T-helper 1 cell treated with Interleukin-12 subunit alpha and Interleukin-12 subunit beta and Interleukin-4 antibody, amounts not matched to agents 30 ng/mL and 1 ng/mL, for 36 hours (primary cell): ENCODE results near the gene RAB19. TPM values are rescaled to one million over a fixed set of nuclear protein-coding genes. Genes with fewer than 3 reads are reported as not detected.
"Not testable (repeated sequence)": the region's sequence is repeated elsewhere in the genome, so short reads cannot be mapped to it uniquely, and the experiment has no call there.

Experiments used
- intact Hi-C: fragments of 100-400 bp; cut with micrococcal nuclease; formaldehyde crosslinking; loops from one replicate; pipeline ENCODE4 v1.15.1; 2024
- total RNA-seq: library from RNA; stranded (reverse); gene quantifications from 2 replicates; pipeline ENCODE4 v1.2.3, GENCODE V29; 2022

RAB19 gene
- total RNA-seq, 1 donor from 2014 or later, result 16.3 TPM

- intact Hi-C loops, result no loop called here
These were observed 47.9 kb downstream of the RAB19 start for GRCh38 chr7:140451716-140452115.

- intact Hi-C loops, result no loop called here
These were observed 49.4 kb downstream of the RAB19 start for GRCh38 chr7:140453273-140453672.

GRCh38 chr7:140453785-140454656 lies 50.2 kb downstream of the RAB19 start:
- intact Hi-C loops, result not testable (repeated sequence)

- intact Hi-C loops, result no loop called here
These were observed 50.8 kb downstream of the RAB19 start for GRCh38 chr7:140454657-140455015.

GRCh38 chr7:140455743-140456142 lies 51.9 kb downstream of the RAB19 start:
- intact Hi-C loops, result no loop called here

- intact Hi-C loops, result no loop called here
These were observed 52.7 kb downstream of the RAB19 start for GRCh38 chr7:140456551-140457051.

- intact Hi-C loops, result no loop called here
These were observed 54.3 kb downstream of the RAB19 start for GRCh38 chr7:140458201-140458600.

GRCh38 chr7:140458916-140459315 lies 55.1 kb downstream of the RAB19 start:
- intact Hi-C loops, result no loop called here

- intact Hi-C loops, result no loop called here
These were observed 59.3 kb downstream of the RAB19 start for GRCh38 chr7:140463111-140463510.

- intact Hi-C loops, result loop anchor here (1.0 to 10.0 kb wide), 9 partner anchors 17 to 1379 kb away; partner anchors contain the start of genes HIPK2 and TMEM178B
These were observed 72.0 kb downstream of the RAB19 start for GRCh38 chr7:140475747-140476333.

- intact Hi-C loops, result loop anchor here (1.0 to 10.0 kb wide), 10 partner anchors 42 to 1379 kb away; partner anchors contain the start of genes HIPK2 and TMEM178B
These were observed 72.9 kb downstream of the RAB19 start for GRCh38 chr7:140476698-140477261.

Other genes with a start within 250 kb of the RAB19 start
- gene KDM7A, start 227.1 kb upstream of the RAB19 start, total RNA-seq, result 29.1 and 29.2 TPM in 2 replicates
- 78.5 and 86.4 TPM in 2 replicates for gene SLC37A3, start 5.5 kb upstream of the RAB19 start, total RNA-seq
- 81.5 and 85.8 TPM in 2 replicates for gene MKRN1, start 75.4 kb downstream of the RAB19 start, total RNA-seq
- not detected in 2 replicates for gene DENND2A, start 236.8 kb downstream of the RAB19 start, total RNA-seq